Endothelial cell of umbilical vein (primary cell): ENCODE measurements around the gene SRPX. TPM values are rescaled to one million over a fixed set of nuclear protein-coding genes. Genes with fewer than 3 reads are reported as not detected.
A peak's percentile ranks its signal among the peaks of the same experiment; 100 is the strongest.

Experiments used
- BruUV-seq: library from RNA; stranded (reverse); fragments of 400-500 nt; replicated peaks from 2 replicates; lab custom pipeline; 2021; lab: Mats Ljungman, UMichigan
- CTCF ChIA-PET: fragments of 300-600, 350-600 bp; sonication (Branson Sonifier 250); formaldehyde crosslinking; loops from one replicate; lab custom pipeline; 2021; ENCODE audit warnings: antibody characterized with exemption, inconsistent platforms; lab: Charles Lee
- POLR2A ChIA-PET: fragments of 300-600, 350-600 bp; sonication (Branson Sonifier 250); formaldehyde crosslinking; loops from one replicate; lab custom pipeline; 2021; ENCODE audit warnings: antibody characterized with exemption, inconsistent platforms; lab: Charles Lee
- DNase-seq: peaks from one replicate; pipeline ENCODE4 v3.0.0-alpha.2; 2011; ENCODE audit warnings: low read depth, low spot score
- FAIRE-seq: peaks from 2 replicates; lab custom pipeline; 2011; peaks lifted over from hg19 to GRCh38; lab: Jason Lieb, UNC
- H2AFZ ChIP-seq: 2 replicates; pipeline ENCODE4 v1.6.0; 2012; ENCODE audit warnings: low read depth, low read length, control low read depth, inconsistent platforms
- H3K27ac ChIP-seq: 2 replicates; pipeline ENCODE4 v1.5.1; 2011; ENCODE audit warnings: low read depth, mild to moderate bottlenecking, control low read depth, low read length, moderate library complexity; ENCODE audit not compliant: insufficient read depth
- H3K27me3 ChIP-seq, 2 experiments: 2 replicates each; pipeline versions ENCODE4 v1.6.0 to v1.6.1; 2011; ENCODE audit warnings: low read length in 2 of 2, mixed read lengths in 1 of 2; ENCODE audit not compliant: control insufficient read depth in 2 of 2, insufficient read depth in 2 of 2
- H3K36me3 ChIP-seq, 2 experiments: 2 replicates in 1 of 2; 3 replicates in 1 of 2; pipeline ENCODE4 v1.5.1; 2011; ENCODE audit warnings: low read length in 2 of 2, mild to moderate bottlenecking in 1 of 2, moderate library complexity in 1 of 2; ENCODE audit not compliant: control insufficient read depth in 2 of 2, insufficient read depth in 2 of 2; ENCODE audit errors: extremely low read depth in 1 of 2
- H3K4me1 ChIP-seq: 3 replicates; pipeline ENCODE4 v1.5.1; 2011; ENCODE audit warnings: mild to moderate bottlenecking, low read length; ENCODE audit not compliant: control insufficient read depth, insufficient read depth; ENCODE audit errors: extremely low read depth
- H3K4me2 ChIP-seq: 2 replicates; pipeline ENCODE4 v1.6.1; 2011; ENCODE audit warnings: low read length, control low read depth, mixed read lengths; ENCODE audit not compliant: insufficient read depth
- H3K4me3 ChIP-seq, 3 experiments: fragments of 200-600 bp in 1 of 3; sonication (generic), shearing (Covaris generic) in 1 of 3; replicated peaks in 1 of 3; 2 replicates each; pipeline ENCODE4 v1.5.1; 2011 to 2016; ENCODE audit warnings: control low read depth in 3 of 3, low read length in 3 of 3, mild to moderate bottlenecking in 2 of 3, inconsistent platforms in 1 of 3, low read depth in 1 of 3, moderate library complexity in 1 of 3; ENCODE audit not compliant: insufficient read depth in 1 of 3
- H3K79me2 ChIP-seq: 2 replicates; pipeline ENCODE4 v1.6.0; 2012; ENCODE audit warnings: low read length, inconsistent platforms; ENCODE audit not compliant: control insufficient read depth, insufficient read depth
- H3K9ac ChIP-seq: replicated peaks from 2 replicates; pipeline ENCODE3; 2011; ENCODE audit warnings: low read length, control low read depth; ENCODE audit not compliant: insufficient read depth; ENCODE audit errors: extremely low read depth
- H3K9me1 ChIP-seq: replicated peaks from 3 replicates; pipeline ENCODE4 v1.6.0; 2011; ENCODE audit warnings: mild to moderate bottlenecking, low read length; ENCODE audit not compliant: control insufficient read depth, insufficient read depth; ENCODE audit errors: extremely low read depth
- H3K9me3 ChIP-seq: replicated peaks from 2 replicates; pipeline ENCODE4 v1.5.1; 2012; ENCODE audit warnings: low read length, inconsistent platforms; ENCODE audit not compliant: control insufficient read depth, insufficient read depth
- H4K20me1 ChIP-seq: replicated peaks from 2 replicates; pipeline ENCODE3; 2011; ENCODE audit warnings: mild to moderate bottlenecking, low read length; ENCODE audit not compliant: control insufficient read depth, insufficient read depth; ENCODE audit errors: extremely low read depth
- EZH2 ChIP-seq: IDR thresholded peaks from 2 replicates; pipeline ENCODE4 v1.6.1; 2012; ENCODE audit warnings: borderline replicate concordance, low read depth, mild to moderate bottlenecking, moderate library complexity, low read length, inconsistent platforms; ENCODE audit not compliant: severe bottlenecking
- FOS ChIP-seq: IDR thresholded peaks from 2 replicates; pipeline ENCODE4 v1.6.1; 2011; ENCODE audit warnings: mild to moderate bottlenecking, low read length, moderate library complexity, borderline replicate concordance; ENCODE audit not compliant: insufficient read depth
- GATA2 ChIP-seq: IDR thresholded peaks from 2 replicates; pipeline ENCODE4 v1.7.0; 2011; ENCODE audit warnings: low read depth, mild to moderate bottlenecking, moderate library complexity, mixed read lengths, low read length; ENCODE audit not compliant: insufficient read length, insufficient read depth
- JUN ChIP-seq: IDR thresholded peaks from 2 replicates; pipeline ENCODE4 v1.6.1; 2011; ENCODE audit warnings: borderline replicate concordance, low read depth; ENCODE audit not compliant: insufficient read length, insufficient read depth
- MYC ChIP-seq: IDR thresholded peaks from one replicate; pipeline ENCODE4 v1.6.1; 2011; ENCODE audit warnings: mild to moderate bottlenecking, low read depth, low read length
- POLR2A ChIP-seq: IDR thresholded peaks from 2 replicates; pipeline ENCODE4 v1.6.1; 2012; ENCODE audit warnings: low read depth, mild to moderate bottlenecking, control low read depth, low read length
- POLR2AphosphoS5 ChIP-seq: IDR thresholded peaks from 2 replicates; pipeline ENCODE4 v1.6.1; 2012; ENCODE audit warnings: low read depth, mild to moderate bottlenecking, control low read depth, low read length, moderate library complexity; ENCODE audit not compliant: insufficient read depth
- dilution Hi-C: fragments of 300-500 bp; cut with MboI; formaldehyde crosslinking; loops from one replicate; pipeline ENCODE4 v1.15.0; 2019; ENCODE audit warnings: low sequenced_read_pairs; ENCODE audit not compliant: extremely low pct_ligation_motif_present
- intact Hi-C: fragments of 100-400 bp; cut with micrococcal nuclease; formaldehyde crosslinking; loops from one replicate; pipeline ENCODE4 v1.10.0; 2022
- polyA plus RNA-seq, 4 experiments: library from polyadenylated mRNA; depleted of rRNA in 3 of 4; stranded (reverse) in 3 of 4; unstranded in 1 of 4; fragments of >200 nt; gene quantifications; 2 replicates each; pipeline versions ENCODE4 v1.2.1 to v1.2.3, GENCODE V29; 2011 to 2012; ENCODE audit warnings: missing spikeins in 1 of 4
- total RNA-seq: library from RNA; stranded (reverse); gene quantifications from 2 replicates; pipeline ENCODE4 v1.2.3, GENCODE V29; 2021
- TF ChIP-seq, protein P1 (sequence below), 2 donors: IDR thresholded peaks; 1 replicate in 1 of 2; 2 replicates in 1 of 2; pipeline ENCODE4 v1.5.1; 2011; ENCODE audit warnings: low read length in 2 of 2, mild to moderate bottlenecking in 2 of 2, moderate library complexity in 2 of 2, control low read depth in 1 of 2, inconsistent platforms in 1 of 2, low read depth in 1 of 2; ENCODE audit not compliant: insufficient read depth in 1 of 2; ENCODE audit errors: extremely low read depth in 1 of 2
- TF ChIP-seq, protein P2 (sequence below): IDR thresholded peaks from 2 replicates; pipeline ENCODE4 v1.6.1; 2011; ENCODE audit not compliant: insufficient read depth, insufficient read length

Gene SRPX
- total and polyA plus RNA-seq, 2 donors (not counting 3 experiments of a cell fraction or from before 2014, with no cell fraction given): 104 to 140 TPM

DNA sequence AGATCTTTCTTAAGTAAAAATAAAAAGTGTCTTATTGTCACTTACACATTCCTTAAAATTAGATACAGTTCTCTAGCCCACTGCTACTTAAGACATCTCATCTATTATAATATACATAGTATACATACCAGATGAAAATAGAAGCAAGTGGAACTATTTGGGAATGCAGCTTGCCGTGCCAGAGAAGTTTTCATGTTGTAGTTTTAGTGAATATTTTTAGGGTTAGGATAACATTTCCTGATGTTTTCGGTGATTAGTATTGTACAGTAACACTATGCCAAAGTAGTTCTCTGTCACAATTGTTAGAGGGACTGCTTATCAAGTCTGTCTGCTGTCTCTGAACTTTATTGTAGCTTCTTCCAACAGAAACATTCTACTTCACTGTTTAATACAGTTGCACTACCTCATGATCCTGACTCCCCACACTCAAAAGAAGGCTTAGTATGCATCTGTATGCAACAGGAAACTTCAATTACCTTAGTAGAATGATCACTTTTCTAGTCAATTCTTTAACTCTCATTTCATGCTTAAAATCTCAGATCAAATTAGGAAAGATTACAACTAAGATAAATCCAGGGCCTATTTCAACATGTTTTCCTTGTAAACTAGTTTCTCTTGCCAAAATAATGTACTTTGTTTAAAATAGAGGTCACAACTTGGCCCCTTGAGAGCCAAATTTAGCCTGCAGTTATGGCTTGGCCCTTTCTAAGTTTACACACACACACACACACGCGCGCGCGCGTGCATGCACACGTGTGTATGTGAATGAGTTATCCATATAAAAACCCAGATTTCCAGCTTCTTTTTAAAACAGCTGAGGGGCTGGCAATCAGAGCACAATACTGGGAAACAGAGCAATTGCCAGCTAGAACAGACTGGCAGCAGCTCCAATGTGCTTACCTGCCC lies 42.3 kb upstream of the SRPX start:
- FAIRE-seq (no peak), DNase-seq (peak; percentile 29)
- no peak overlapping the region for H2AFZ ChIP-seq
- dilution Hi-C loops: no loop called here
- CTCF ChIA-PET: interaction anchor here (0.5 to 2.9 kb wide), 9 partner anchors 12 to 914 kb away, joined by 3 to 7 read pairs (median 3); partner anchors contain the start of gene RPGR
- no peak for TF ChIP-seq POLR2AphosphoS5
- no peak for TF ChIP-seq MYC
- TF ChIP-seq, protein P1, sequence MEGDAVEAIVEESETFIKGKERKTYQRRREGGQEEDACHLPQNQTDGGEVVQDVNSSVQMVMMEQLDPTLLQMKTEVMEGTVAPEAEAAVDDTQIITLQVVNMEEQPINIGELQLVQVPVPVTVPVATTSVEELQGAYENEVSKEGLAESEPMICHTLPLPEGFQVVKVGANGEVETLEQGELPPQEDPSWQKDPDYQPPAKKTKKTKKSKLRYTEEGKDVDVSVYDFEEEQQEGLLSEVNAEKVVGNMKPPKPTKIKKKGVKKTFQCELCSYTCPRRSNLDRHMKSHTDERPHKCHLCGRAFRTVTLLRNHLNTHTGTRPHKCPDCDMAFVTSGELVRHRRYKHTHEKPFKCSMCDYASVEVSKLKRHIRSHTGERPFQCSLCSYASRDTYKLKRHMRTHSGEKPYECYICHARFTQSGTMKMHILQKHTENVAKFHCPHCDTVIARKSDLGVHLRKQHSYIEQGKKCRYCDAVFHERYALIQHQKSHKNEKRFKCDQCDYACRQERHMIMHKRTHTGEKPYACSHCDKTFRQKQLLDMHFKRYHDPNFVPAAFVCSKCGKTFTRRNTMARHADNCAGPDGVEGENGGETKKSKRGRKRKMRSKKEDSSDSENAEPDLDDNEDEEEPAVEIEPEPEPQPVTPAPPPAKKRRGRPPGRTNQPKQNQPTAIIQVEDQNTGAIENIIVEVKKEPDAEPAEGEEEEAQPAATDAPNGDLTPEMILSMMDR (IDR thresholded peaks at IDR 0.05; ENCODE audit: extremely low read depth in 1 of 2, insufficient read depth in 1 of 2, low read depth in 1 of 2, low read length in 2 of 2): no peak
- TF ChIP-seq, protein P2, sequence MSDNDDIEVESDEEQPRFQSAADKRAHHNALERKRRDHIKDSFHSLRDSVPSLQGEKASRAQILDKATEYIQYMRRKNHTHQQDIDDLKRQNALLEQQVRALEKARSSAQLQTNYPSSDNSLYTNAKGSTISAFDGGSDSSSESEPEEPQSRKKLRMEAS: no peak
- no peak for TF ChIP-seq EZH2
- no peak for TF ChIP-seq GATA2
- no peak for TF ChIP-seq FOS
- no peak for TF ChIP-seq POLR2A
- no peak for TF ChIP-seq JUN
- no peaks in the 10 kb centered on the region for H4K20me1 ChIP-seq
- POLR2A ChIA-PET: no interaction called here
- no peak overlapping the region for H3K4me3 ChIP-seq
- H3K36me3 ChIP-seq: no peaks in the 10 kb centered on the region
- intact Hi-C loops: loop anchor here (5.0 kb wide), 2 partner anchors 41 to 389 kb away; partner anchors contain the start of gene SRPX
- no peaks in the 10 kb centered on the region for H3K79me2 ChIP-seq
- BruUV-seq: no TSS peak
- no peaks in the 10 kb centered on the region for H3K9me1 ChIP-seq
- no peak overlapping the region for H3K9ac ChIP-seq
- no peaks in the 10 kb centered on the region for H3K9me3 ChIP-seq
- H3K4me1 ChIP-seq: no peaks in the 10 kb centered on the region
- no peaks in the 10 kb centered on the region for H3K27me3 ChIP-seq
- H3K27ac ChIP-seq: no peak overlapping the region
- H3K4me2 ChIP-seq: no peak overlapping the region
